GM19025 (cell line): ENCODE measurements around the gene AATF.
A peak's percentile ranks its signal among the peaks of the same experiment; 100 is the strongest.

Source experiments
- ATAC-seq: cut with Tn5 transposase; IDR thresholded peaks from one replicate; pipeline ENCODE4 v1.9.1; 2021; ENCODE audit warnings: mild to moderate bottlenecking, low read depth, moderate library complexity; ENCODE audit not compliant: unreplicated experiment

The AATF gene

DNA sequence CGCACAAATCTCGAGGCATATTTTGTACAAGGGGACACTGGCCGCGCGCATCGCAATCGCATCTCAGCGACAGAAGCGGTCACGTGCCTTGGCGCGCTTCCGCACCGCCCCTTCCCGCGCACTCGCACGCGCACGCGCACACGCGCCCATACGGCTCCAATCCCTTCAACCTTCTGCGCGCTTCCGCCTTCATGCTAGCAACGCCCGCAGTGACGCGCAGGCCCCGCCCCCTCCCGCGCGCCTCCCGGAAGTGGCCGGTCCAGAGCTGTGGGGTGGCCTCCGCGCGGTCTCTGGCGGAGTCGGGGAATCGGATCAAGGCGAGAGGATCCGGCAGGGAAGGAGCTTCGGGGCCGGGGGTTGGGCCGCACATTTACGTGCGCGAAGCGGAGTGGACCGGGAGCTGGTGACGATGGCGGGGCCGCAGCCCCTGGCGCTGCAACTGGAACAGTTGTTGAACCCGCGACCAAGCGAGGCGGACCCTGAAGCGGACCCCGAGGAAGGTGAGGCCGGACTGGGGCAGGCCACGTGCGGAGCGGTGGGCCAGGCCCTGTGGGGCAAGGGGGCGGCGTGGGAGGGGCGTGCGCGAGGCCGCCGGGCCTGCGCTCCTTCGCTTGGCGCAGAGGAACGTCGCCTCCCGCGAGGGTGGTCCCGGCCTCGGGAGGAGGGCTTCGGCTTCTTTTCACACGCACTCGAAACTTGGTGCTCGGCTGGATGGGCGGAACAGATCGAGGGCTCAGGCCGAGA, at the start of gene AATF:
AATF (plus strand) TSS at position 238 of the 744 bp plus-strand sequence; CDS start at position 410, 172 bp downstream.
- peak; percentile 98 for ATAC-seq

GRCh38 chr17:36899250-36900159, 49.2 kb upstream of the AATF start:
- ATAC-seq = no peak

DNA sequence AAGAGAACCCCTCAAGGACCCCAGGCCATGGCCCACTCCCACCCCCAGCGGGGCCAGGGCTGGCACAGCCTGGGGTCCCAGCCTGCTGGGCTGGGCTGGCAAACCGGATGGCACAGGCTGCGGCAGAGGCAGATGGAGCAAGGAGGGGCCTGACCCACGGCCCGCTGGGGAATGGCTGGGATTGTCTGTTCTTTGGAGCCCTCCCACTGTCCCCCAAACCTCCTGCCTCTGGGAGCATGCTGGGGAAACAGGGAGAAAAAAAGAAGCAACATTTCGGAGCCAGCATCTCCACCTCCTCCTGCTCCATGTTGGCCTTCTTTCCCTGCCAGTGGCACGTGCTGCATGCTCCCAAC, 48.6 kb upstream of the AATF start:
- no peak for ATAC-seq

GRCh38 chr17:36901506-36901905, 47.2 kb upstream of the AATF start:
- no peak for ATAC-seq

GRCh38 chr17:36907407-36907806, 41.3 kb upstream of the AATF start:
- no peak for ATAC-seq

- ATAC-seq = no peak
Measured at GRCh38 chr17:36910513-36910912, 38.2 kb upstream of the AATF start.

DNA sequence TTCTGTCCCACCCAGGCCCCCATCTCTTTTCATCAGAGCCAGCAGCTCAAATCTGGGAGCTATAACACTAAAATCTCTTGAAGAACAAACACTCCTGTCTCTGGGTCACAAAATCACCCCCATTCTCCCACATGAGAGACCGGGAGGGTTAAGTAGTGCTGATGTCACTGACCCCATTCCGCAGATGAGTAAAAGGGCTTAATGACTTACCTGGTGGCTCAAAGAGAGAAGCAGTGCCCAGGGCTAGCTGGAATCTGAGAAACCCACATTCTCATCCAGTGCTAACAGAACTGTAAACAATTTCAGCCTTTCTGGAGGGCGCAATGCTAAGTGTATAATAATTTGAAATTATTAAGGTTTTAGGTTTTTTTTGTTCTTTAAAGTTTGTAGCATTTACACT, 37.8 kb upstream of the AATF start:
- no peak for ATAC-seq

- ATAC-seq = no peak
Measured at GRCh38 chr17:36913132-36913531, 35.6 kb upstream of the AATF start.

GRCh38 chr17:36918211-36918691, 30.5 kb upstream of the AATF start:
- ATAC-seq = no peak

DNA sequence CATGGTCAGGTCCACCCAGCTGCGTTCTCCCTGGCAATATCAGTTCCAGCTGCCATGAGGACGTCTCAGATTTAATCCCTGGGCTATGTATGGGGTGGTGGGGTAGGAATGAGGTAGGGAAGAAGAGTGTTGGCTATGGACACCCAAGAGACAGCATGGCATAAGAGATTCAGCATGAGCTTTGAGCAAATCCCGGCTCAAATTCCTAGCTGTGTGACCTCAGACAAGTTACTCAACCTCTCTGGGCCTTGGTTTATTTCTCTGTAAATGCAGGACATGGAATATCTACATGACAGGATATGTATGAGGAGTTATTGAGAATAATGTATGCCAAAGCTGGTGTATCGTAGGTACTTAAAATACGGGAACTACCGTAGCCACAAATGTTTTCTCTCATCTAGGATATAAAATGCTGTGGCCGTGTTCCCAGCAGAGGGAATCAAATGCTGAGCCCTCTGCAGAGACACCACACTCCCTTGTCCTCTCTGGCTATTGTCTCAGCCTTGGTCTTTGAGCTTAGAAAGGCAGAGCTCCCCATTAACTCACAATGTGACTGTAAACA, 29.3 kb upstream of the AATF start:
- ATAC-seq = no peak

DNA sequence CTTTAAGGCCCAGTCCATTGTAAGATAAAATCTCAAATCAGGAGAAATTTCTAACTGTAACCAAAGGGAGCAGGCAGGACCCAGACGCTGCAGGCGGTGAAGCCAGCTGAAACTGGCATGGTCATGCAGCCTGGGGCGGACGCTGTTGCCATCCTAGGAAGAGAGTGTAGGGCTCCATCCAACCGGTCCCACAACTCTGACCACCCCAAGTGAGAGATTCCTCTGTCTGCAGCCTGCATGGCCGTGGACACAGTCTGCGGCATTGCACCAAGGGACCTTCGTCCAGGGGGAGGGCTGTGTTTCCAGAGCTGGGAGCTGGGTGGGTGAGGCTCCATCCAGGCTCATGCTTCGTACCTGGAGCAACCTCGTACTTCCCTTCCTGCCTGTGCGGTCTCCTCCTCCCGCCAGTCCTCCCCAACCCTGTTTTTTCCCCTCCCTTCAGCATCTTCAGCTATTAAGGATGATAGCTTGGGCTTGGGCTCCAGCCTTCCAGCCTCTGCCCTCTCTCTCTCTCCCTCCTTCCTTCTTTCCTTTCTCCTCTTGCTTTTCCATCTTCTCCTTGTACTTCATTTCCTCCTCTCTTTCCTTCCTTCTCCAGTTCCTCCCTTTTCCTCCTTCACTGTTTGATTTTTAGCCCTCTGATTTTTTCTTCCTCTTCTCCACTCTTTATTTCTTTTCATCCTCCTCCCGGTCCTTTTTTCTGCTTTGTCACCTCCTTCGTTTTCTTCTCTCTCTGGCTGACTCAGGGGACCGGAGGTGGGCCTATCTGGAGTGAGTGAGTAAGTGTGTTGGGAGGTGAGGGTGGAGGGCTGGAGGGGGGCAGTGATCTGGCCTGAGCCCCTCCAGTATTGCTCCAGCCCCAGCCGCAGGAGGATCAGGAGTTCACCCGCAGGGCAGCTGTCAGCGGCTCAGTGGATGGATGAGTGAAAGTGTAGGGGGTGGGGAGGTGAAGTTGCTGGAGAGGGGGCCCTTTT, 28.4 kb upstream of the AATF start:
- no peak for ATAC-seq

DNA sequence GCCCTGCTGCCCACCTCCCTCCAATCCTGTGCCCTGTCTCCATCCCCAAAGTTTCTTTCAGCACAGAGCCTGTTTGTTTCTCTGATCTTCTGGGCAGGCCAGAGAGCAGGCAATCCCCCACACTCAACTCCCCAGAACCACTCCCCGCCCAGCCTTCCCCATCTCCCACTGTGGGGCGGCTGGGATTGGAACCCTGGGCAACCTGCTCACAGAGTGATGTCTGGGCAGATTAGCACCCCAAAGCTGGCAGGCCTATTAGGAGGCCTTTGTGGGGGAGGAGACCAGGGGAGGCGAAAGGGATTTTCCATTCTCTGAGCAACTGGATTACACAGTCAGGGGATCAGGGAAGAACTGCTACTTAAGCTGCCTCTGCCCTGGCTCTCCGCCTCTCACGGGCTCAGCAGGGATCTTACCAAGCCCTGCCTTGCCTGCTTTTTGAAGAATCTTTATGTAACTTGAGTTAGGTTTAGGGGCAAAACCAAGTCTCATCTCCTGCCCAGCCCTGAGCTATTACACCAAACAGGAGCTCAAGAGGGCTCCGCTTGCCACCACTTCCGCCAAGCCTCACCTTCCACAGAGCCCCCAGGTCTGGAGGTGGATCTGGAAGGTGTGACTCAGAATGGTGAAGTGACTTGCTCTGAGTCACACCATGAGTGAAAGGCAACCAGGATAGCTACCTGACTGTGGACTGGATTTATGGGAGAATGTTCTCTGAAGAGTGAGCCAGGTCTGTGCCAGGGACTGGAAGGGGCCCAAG, 27.5 kb upstream of the AATF start:
- no peak for ATAC-seq

DNA sequence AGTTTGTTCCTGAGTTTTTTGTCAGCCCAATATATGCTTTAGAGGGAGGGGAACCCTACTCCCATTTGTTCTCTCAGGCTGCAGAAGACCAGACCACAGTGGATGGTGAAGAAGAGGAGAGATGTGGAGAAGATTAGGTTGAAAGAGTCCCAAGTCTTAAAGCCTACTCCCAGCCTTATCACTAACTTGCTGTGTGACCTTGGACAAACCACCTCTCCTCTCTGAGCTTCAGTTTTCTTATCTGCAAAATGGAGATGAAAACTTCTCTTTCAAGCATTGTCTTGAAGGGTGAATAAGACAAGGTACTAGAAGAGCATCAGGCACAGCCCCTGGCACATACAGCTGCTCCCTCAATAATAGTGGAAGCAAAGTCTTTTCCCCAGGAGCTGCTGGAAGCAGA, 26.6 kb upstream of the AATF start:
- ATAC-seq = no peak

DNA sequence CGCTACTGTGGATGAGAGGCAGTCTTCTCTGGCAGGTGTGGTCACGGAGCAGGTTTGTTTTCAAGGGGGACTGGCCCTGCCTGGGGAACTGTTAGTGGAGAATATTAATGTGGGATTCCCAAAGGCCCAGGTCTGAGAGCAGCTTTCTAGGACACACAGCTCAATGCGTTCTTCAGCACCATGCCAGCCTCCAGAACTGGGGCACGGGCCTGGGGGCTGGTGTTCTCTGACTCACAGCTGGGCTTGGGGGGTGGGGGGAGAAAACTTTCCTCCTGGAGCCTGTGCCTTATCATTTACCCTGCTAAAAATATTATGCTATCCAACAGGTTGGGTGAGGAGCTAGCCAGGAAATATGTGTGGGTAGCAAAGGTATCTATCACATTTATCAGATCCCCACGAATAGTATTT, 24.9 kb upstream of the AATF start:
- ATAC-seq = no peak

DNA sequence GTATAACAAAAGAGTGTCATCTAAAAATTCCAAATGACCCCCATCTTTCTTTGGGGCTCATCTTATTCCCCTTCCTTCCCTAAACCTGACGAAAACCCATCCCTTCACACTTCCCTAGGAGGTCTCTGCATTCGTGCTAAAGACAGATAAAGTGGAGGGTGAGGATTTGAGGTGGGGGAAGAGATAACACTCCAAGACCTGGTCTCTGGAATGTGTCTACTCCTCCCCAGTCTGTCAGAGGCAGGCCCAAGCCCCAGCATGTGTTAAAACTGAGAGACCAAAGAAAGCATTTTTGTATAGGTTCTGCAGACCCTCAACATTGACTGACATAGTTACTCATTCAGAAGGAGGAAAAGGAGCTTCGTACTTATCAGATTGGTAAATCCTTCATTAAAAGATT, 22.5 kb upstream of the AATF start:
- ATAC-seq = no peak

- ATAC-seq = no peak
Measured at GRCh38 chr17:36926701-36927100, 22.1 kb upstream of the AATF start.

DNA sequence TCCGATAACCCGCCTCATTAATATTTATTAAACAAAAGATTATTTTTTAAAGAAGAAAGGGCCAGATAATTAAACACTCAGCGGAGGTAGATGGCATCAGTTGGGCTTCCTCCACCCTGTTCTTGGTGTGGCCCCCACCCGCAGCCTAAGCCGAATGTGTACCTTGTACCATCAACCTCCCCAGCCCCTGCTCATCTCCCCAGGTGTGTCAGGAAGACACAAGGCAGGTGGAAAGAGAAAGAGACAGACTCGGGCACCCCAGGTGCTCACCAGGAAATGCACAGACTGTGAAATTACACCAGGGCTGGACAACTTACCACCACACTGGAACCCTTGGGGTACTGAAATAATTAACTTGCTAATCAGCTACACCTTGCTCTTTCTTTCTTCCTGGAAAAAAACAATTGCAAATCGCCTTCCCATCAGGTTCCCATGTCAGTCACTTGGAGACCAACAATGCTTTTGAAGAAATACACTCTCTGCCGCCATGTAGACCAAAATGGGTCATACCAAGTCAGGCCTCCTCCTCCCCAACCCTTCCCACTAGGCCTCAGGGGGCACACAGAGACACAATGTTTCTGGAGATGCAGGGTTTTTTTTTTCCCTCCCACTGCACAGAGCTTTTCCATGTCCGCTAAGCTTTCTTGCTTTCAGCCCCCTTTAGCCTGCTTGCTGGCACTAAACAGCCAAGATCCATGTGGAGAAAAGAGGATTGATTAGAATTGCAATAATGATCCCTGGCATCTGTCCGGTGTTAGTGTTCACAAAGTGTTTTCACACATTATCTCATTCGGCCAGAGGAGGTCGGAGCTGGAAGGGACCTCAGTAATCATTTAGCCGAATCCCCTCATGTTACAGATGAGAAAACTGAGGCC, 20.0 kb upstream of the AATF start:
- no peak for ATAC-seq

DNA sequence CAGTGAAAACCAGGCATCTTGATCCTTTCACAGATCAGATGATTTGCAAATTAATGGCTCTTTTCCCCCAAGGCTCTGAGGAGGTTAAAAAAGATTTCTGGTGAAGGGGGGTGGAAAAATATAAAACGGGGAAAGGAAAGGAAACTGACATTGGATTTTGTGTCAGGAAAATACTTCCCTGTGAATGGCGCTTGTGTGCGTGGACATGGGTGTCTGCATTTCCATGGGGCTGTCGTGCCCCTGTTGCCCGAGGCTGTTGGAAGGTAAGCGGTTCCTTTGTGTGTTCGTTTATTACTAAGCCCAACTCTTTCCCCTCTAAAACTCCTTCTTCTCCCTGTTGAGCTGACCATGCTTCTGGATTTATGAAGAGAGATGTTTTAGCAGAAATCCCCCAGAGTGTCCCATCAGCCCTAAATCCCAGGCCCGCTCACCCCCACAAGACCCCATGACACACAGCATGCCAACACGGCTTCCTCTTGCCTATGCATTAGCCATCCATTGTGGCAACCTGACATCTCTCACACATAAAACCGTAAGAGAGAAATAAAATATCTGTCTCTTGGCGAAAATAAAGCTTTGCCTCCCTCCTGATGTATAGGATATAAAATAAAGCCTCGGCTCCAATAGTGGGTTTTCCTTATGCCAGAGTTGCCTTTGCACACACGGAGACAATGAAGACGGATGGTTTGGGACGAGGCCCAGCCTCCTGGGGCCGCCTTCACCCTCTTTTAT, 18.7 kb upstream of the AATF start:
- ATAC-seq = no peak
